Memory B cell (primary cell): Measurements from ENCODE around the gene CLDN24.

Source experiments
- ATAC-seq: fragments of 150-1000 bp; cut with Tn5 transposase; 2 replicates; pipeline ENCODE4 v1.10.0; 2021; ENCODE audit warnings: low read depth, mild to moderate bottlenecking, moderate library complexity
- DNase-seq, 2 donors: peaks; one replicate each; pipeline ENCODE4 v3.0.0; 2022; ENCODE audit warnings: low spot score in 2 of 2
- H3K27ac Mint-ChIP-seq: one replicate; pipeline ENCODE4 v1.8.0; 2022; ENCODE audit warnings: mild to moderate bottlenecking, moderate library complexity, mixed read lengths
- H3K27me3 Mint-ChIP-seq: one replicate; pipeline ENCODE4 v1.8.0; 2022; ENCODE audit warnings: mixed read lengths
- H3K36me3 Mint-ChIP-seq: one replicate; pipeline ENCODE4 v1.8.0; 2022; ENCODE audit warnings: mild to moderate bottlenecking, mixed read lengths
- H3K4me1 Mint-ChIP-seq: one replicate; pipeline ENCODE4 v1.8.0; 2022; ENCODE audit warnings: mixed read lengths
- H3K4me3 Mint-ChIP-seq: one replicate; pipeline ENCODE4 v1.8.0; 2022; ENCODE audit warnings: mild to moderate bottlenecking, moderate library complexity, mixed read lengths
- H3K9me3 Mint-ChIP-seq: one replicate; pipeline ENCODE4 v1.8.0; 2022; ENCODE audit warnings: mixed read lengths

CLDN24 gene

GRCh38 chr4:183321516-183321915 lies 710 bp downstream of the CLDN24 start:
- H3K4me1 Mint-ChIP-seq = no peaks in the 10 kb centered on the region
- H3K27ac Mint-ChIP-seq = no peak overlapping the region
- peaks cover 2% of the 10 kb centered on the region for H3K9me3 Mint-ChIP-seq
- DNase-seq (no peak), ATAC-seq (no peak)
- H3K27me3 Mint-ChIP-seq = peaks cover 3% of the 10 kb centered on the region
- no peaks in the 10 kb centered on the region for H3K36me3 Mint-ChIP-seq
- no peak overlapping the region for H3K4me3 Mint-ChIP-seq

- ATAC-seq (no peak), DNase-seq (no peak)
- Mint-ChIP-seq H3K4me3 (no peak overlapping the region), H3K4me1 (no peaks in the 10 kb centered on the region), H3K27me3 (peaks cover 5% of the 10 kb centered on the region), H3K36me3 (no peaks in the 10 kb centered on the region), H3K27ac (no peak overlapping the region), H3K9me3 (no peaks in the 10 kb centered on the region)
Observed at GRCh38 chr4:183321079-183321478, 1.1 kb downstream of the CLDN24 start.

DNA sequence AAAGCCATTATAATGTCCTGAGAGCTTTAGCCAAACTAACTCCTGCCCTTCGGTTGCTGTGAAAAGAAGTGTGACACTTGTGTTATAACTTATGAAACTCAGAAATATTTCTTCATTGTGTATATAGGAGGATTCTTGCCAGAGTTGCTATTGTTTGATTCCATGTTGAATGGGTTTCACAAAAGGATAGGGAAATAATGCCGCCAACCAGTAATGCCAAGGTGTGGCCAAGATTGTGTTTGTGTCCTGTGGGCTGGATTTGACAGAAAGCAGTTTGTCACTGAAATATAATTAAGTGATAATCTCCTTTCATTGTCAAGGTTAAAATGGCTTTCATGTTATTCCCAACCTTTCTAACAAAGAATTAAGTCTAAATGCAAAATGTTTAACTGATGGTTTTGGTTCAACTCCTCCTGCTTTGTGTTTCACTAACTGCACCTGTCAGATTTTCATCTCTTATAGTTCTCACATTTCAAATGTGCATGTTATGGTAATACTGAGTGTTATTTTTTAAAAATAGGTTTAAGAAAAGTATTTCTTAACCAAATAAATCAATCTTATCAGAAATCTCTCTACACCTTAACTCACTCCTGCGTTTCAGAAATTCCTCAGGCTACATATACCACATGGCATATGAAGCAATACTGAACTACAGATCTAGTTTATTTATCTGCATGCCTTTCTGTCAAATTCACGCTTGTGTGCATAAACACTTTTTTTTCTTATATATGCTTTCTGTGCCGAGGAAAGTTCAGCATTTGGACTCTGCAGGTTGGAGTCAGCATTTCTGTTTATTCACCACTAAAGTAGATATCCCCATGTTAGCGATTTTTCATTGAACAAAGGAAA lies 1.8 kb downstream of the CLDN24 start, which contains the start of gene CLDN22:
TSS of gene CLDN22 (minus strand) at position 66 of the 849 bp plus-strand sequence. CDS start at position 8, 58 bp downstream.
- peaks cover 5% of the 10 kb centered on the region for H3K27me3 Mint-ChIP-seq
- no peaks in the 10 kb centered on the region for H3K4me1 Mint-ChIP-seq
- no peak for DNase-seq
- ATAC-seq = no peak
- H3K9me3 Mint-ChIP-seq = no peaks in the 10 kb centered on the region
- H3K36me3 Mint-ChIP-seq = no peaks in the 10 kb centered on the region
- no peak within 1 kb of the TSS for H3K4me3 Mint-ChIP-seq
- H3K27ac Mint-ChIP-seq = no peak within 1 kb of the TSS

- Mint-ChIP-seq H3K27ac (no peak overlapping the region), H3K36me3 (no peaks in the 10 kb centered on the region), H3K9me3 (no peaks in the 10 kb centered on the region), H3K4me1 (no peaks in the 10 kb centered on the region), H3K27me3 (peaks cover 5% of the 10 kb centered on the region), H3K4me3 (no peak overlapping the region)
- ATAC-seq (no peak), DNase-seq (no peak)
Observed at GRCh38 chr4:183318656-183319055, 3.6 kb downstream of the CLDN24 start.

DNA sequence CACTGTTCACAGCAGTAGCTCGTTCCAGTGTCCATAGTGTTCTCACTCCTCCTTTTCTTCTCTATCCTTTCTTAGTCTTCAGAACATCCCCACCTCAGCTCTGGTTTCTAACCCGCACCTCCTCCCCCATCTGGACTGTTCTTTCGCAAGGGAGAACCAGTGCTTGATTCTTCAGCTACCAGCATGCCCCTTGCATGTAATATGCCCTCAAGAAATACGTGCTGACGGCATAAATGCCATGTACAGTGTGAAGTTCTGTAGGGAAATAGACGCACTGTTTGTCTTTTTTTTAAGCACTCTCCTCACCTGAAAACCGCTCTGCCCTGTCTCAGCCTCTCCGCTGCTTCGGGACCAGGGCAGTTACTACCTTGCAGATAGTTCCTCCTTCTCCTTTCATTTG lies 7.4 kb downstream of the CLDN24 start:
- H3K4me3 Mint-ChIP-seq = no peak overlapping the region
- ATAC-seq (no peak), DNase-seq (no peak)
- no peaks in the 10 kb centered on the region for H3K9me3 Mint-ChIP-seq
- no peaks in the 10 kb centered on the region for H3K4me1 Mint-ChIP-seq
- H3K36me3 Mint-ChIP-seq = no peaks in the 10 kb centered on the region
- peaks cover 9% of the 10 kb centered on the region for H3K27me3 Mint-ChIP-seq
- H3K27ac Mint-ChIP-seq = no peak overlapping the region

DNA sequence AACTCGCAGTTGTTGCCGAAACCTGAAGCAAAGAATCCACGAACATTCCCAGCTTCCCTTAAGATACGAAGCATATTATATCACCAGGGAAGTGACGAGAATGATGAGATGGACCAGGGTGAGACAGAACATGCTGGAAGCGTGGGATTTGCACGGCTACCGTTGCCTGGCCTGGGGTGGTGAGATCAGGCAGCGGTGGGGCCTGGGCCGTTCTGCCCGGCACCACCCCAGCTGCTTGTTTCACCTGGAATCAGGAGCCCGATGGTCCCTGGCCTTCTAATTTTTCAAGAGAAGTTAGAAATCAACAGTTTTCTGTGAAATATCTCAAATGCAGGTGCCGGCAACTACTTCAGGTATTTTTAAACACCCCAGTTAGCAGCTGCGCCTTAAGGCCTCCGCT lies 7.9 kb downstream of the CLDN24 start:
- Mint-ChIP-seq H3K9me3 (no peaks in the 10 kb centered on the region), H3K36me3 (no peaks in the 10 kb centered on the region), H3K4me3 (no peak overlapping the region), H3K27me3 (peaks cover 9% of the 10 kb centered on the region), H3K27ac (no peak overlapping the region), H3K4me1 (no peaks in the 10 kb centered on the region)
- no peak for ATAC-seq
- DNase-seq = no peak

- H3K36me3 Mint-ChIP-seq = no peaks in the 10 kb centered on the region
- ATAC-seq = no peak
- H3K4me3 Mint-ChIP-seq = no peak overlapping the region
- no peaks in the 10 kb centered on the region for H3K4me1 Mint-ChIP-seq
- no peak for DNase-seq
- peaks cover 9% of the 10 kb centered on the region for H3K27me3 Mint-ChIP-seq
- H3K9me3 Mint-ChIP-seq = no peaks in the 10 kb centered on the region
- H3K27ac Mint-ChIP-seq = no peak overlapping the region
Observed at GRCh38 chr4:183312841-183313240, 9.4 kb downstream of the CLDN24 start.

DNA sequence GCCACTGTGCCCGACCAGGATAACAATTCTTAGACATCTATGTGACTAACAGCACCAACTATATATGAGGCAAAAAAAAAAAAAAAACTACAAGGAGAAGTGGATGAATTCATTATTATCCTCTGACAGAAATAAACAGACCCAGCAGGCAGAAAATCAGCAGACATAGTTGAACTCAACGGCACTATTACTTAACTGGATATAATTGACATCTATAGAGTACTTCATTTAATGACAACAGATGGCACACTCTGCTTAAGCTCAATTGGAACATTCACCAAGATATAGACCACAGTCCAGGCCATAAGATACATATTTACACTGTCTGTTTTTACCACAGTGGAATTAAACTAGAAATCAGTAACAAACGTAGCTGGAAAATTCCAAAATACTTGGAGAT lies 15.4 kb downstream of the CLDN24 start:
- Mint-ChIP-seq H3K27me3 (no peaks in the 10 kb centered on the region), H3K9me3 (no peaks in the 10 kb centered on the region), H3K27ac (no peak overlapping the region), H3K4me1 (no peaks in the 10 kb centered on the region), H3K4me3 (no peak overlapping the region), H3K36me3 (no peaks in the 10 kb centered on the region)
- DNase-seq = no peak
- no peak for ATAC-seq

GRCh38 chr4:183304538-183304937 lies 17.7 kb downstream of the CLDN24 start:
- Mint-ChIP-seq H3K27me3 (peaks cover under 1% of the 10 kb centered on the region), H3K36me3 (no peaks in the 10 kb centered on the region), H3K4me1 (no peaks in the 10 kb centered on the region), H3K4me3 (no peak overlapping the region), H3K9me3 (no peaks in the 10 kb centered on the region), H3K27ac (no peak overlapping the region)
- no peak for ATAC-seq
- no peak for DNase-seq

DNA sequence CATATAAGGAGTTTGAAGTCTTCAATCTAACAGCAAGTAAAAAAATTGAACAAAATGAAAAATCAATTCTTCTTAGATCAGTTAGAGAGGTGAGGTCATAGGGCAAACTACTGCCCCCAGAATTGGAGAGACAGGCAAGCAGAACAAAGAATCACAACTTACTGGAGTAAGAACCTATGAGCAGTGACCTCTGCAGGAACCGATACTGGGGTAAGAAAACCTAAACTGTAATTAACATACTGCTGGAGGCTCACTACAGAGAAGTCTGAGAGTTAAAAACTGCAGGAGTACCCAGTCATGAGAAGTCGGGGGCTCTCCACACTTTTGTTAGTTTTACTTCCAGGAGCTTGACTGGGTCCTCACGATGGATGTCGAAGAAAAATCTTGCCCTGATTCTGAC lies 18.2 kb downstream of the CLDN24 start:
- no peaks in the 10 kb centered on the region for H3K9me3 Mint-ChIP-seq
- ATAC-seq = no peak

GRCh38 chr4:183303301-183303700 lies 18.9 kb downstream of the CLDN24 start:
- ATAC-seq (no peak), DNase-seq (no peak)
- H3K36me3 Mint-ChIP-seq = no peaks in the 10 kb centered on the region
- H3K27me3 Mint-ChIP-seq = peaks cover 1% of the 10 kb centered on the region
- H3K9me3 Mint-ChIP-seq = no peaks in the 10 kb centered on the region
- H3K4me3 Mint-ChIP-seq = no peak overlapping the region
- no peaks in the 10 kb centered on the region for H3K4me1 Mint-ChIP-seq
- no peak overlapping the region for H3K27ac Mint-ChIP-seq

More for the DNA sequence above, 18.2 kb downstream of the CLDN24 start:
- no peak for DNase-seq
- Mint-ChIP-seq H3K27ac (no peak overlapping the region), H3K36me3 (no peaks in the 10 kb centered on the region), H3K4me3 (no peak overlapping the region), H3K27me3 (peaks cover 1% of the 10 kb centered on the region), H3K4me1 (no peaks in the 10 kb centered on the region)

DNA sequence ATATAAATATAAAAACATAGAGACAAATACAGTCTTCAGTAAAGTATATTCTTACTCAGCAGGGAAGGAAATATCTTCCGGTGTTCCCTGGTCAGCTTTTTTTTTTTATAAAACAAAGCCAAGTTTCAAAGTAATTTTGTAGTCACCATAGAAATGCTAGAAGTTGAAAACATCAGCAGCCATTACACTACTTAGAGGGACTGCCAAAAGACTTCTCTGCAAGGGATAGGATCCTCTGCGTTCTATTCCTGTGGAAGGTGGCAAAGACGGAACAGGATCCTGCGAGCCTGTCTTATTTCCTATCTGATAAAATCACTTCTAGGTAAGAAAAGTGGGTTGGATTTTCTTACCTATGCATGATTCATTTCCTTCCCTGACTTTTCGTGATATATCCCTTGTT lies 21.6 kb downstream of the CLDN24 start:
- Mint-ChIP-seq H3K36me3 (no peaks in the 10 kb centered on the region), H3K9me3 (no peaks in the 10 kb centered on the region), H3K27ac (no peak overlapping the region), H3K27me3 (peaks cover 1% of the 10 kb centered on the region), H3K4me1 (peaks cover 3% of the 10 kb centered on the region), H3K4me3 (no peak overlapping the region)
- ATAC-seq (no peak), DNase-seq (no peak)

DNA sequence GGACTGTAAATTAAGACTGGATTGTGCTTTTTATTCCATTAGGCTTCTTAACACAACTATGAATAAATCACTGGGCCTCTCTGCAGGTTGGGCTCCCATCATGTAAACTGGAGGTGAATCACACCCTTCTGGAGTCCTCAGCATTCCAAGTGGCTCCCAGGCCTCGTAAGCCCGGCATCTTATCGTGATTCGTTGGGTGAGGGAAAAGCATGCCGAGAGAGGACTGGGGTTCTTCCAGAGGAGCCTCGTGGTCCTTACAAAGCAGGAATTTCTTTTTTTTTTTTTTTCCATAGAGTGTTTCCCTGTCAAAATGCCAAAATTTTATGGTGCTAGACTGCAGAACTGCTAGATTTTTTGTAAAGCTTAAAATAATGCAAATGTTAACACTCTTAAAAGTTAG lies 22.2 kb downstream of the CLDN24 start:
- ATAC-seq (no peak), DNase-seq (no peak)
- no peak overlapping the region for H3K27ac Mint-ChIP-seq
- peaks cover 1% of the 10 kb centered on the region for H3K27me3 Mint-ChIP-seq
- H3K4me1 Mint-ChIP-seq = peaks cover 3% of the 10 kb centered on the region
- no peaks in the 10 kb centered on the region for H3K9me3 Mint-ChIP-seq
- no peak overlapping the region for H3K4me3 Mint-ChIP-seq
- H3K36me3 Mint-ChIP-seq = no peaks in the 10 kb centered on the region

DNA sequence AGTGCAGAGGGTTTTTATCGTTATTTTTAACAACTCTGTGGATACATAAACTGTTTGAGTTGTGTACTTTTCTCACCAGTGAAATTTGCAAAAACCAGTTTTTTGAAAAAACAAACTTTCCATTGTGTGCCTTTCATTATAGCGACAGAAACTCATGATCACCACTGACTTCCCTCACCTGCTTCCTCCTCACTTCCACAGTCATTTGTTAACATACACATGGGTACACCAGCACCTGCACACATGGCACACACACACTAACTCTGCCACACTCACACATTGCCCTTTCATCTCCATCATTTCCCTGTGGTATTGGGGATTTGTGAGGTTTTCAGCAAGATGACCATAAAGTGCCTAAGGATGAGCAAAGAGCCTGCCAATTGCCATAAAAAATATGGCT lies 22.8 kb downstream of the CLDN24 start:
- ATAC-seq (no peak), DNase-seq (no peak)
- no peaks in the 10 kb centered on the region for H3K9me3 Mint-ChIP-seq
- no peaks in the 10 kb centered on the region for H3K36me3 Mint-ChIP-seq
- H3K27ac Mint-ChIP-seq = no peak overlapping the region
- no peak overlapping the region for H3K4me3 Mint-ChIP-seq
- H3K4me1 Mint-ChIP-seq = peaks cover 3% of the 10 kb centered on the region
- H3K27me3 Mint-ChIP-seq = peaks cover 1% of the 10 kb centered on the region

- no peak overlapping the region for H3K4me3 Mint-ChIP-seq
- no peaks in the 10 kb centered on the region for H3K36me3 Mint-ChIP-seq
- ATAC-seq (no peak), DNase-seq (no peak)
- H3K9me3 Mint-ChIP-seq = no peaks in the 10 kb centered on the region
- peaks cover 3% of the 10 kb centered on the region for H3K4me1 Mint-ChIP-seq
- H3K27ac Mint-ChIP-seq = no peak overlapping the region
- H3K27me3 Mint-ChIP-seq = peaks cover 1% of the 10 kb centered on the region
Observed at GRCh38 chr4:183297675-183298074, 24.6 kb downstream of the CLDN24 start.
